Stimulated activated CD4-positive, alpha-beta T cell treated with anti-CD3 and anti-CD28 coated beads, Interleukin-1b, Interleukin-23, amount 100 ng/mL, for 1 hour (primary cell): Measurements from ENCODE around the gene NTRK2.

Experiments
- DNase-seq, 2 donors: peaks; one replicate each; pipeline ENCODE4 v3.0.0-alpha.2; 2020; ENCODE audit warnings: low read depth in 2 of 2

The NTRK2 gene

GRCh38 chr9:84974258-84974657, 304.7 kb downstream of the NTRK2 start:
- no peak for DNase-seq

GRCh38 chr9:84974855-84975254, 305.3 kb downstream of the NTRK2 start:
- DNase-seq: no peak

DNA sequence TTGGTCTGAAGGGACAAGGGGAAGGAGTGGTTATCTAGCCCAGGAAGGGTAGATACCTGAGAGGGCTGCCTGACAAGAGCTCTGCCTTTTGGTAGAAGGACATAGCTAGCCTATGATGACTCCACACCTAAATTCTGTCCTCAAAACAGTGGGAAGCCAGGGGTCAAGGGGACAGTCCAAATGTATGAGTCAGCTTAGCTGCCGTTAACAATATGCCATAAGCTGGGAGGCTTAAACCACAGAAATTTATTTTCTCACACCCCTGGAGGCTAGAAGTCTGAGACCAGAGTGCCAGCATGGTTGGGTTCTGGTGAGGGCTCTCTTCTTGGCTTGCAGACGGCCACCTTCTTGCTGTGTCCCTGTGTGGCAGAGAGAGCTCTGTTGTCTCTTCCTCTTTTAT, 306.4 kb downstream of the NTRK2 start:
- no peak for DNase-seq

- no peak for DNase-seq
These were observed 309.1 kb downstream of the NTRK2 start for GRCh38 chr9:84978661-84979060.

DNA sequence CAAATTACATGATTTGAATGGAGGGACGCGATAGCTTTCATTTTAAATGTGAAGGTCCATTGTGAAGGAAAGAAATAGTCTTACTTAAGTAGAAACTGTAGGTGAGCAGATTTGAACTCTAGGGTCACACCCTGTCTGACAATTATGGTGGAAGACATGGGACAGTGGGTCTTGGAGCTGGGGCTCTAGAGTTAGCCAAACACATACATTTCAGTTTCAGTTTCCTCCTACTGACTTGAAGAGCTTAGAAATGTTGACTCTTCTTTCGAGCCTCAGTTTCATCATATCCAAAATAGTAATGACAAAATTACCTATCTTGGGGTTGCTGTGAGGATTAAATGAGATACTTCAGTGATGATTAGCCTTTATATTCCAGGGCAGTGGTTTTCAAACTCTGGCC, 314.2 kb downstream of the NTRK2 start:
- DNase-seq: no peak

- DNase-seq: no peak
These were observed 319.1 kb downstream of the NTRK2 start for GRCh38 chr9:84988621-84989020.

DNA sequence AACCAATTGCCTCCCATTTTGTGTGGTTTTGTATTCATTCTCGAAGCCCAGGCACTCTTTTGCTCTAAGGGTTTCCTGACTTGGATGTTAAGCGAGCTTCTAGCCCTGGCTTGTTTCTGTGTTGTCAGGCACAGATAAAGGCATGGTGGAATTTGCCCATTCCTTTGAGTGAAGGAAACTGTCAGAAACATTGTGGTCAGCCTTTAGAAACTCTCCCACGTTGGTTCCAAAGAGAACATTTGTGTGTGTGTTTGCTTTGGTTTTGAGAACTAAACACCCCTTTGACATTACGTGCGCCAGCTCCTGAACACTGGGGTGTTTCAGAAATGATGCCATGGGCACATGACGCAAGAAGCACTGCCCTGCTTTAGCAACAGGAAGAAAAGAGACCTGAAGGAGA, 320.9 kb downstream of the NTRK2 start:
- DNase-seq: no peak

DNA sequence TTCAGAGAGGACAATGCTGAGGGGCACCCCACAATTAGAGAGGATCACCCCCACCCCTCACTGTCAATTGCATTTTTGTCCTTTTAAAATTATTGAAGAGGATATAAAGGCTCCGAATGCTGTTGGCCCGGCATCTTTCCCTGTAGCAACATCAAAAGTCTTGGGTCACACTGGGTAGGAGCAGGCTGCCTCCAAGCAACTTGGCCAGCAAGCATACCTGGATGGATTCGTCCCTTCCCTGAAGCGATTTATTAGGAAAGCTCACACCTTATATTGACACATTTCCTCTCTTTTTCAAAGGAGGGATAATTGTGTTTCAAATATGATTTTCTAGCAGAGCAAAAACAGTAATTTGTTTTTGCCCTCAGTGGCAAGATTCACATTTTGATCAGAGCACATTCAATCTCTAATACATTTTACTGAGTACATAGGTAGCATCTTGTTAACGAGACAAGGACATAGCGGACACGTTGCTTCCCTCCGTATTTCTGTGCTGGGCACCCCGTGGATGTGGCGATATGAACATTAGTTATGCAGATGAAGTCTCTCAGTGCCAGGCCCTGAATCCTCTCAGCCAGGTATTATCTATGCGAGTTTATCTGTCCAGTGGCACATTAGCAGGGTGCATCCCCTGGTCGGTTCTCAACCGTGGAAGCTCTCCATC, 321.5 kb downstream of the NTRK2 start:
- no peak for DNase-seq

DNA sequence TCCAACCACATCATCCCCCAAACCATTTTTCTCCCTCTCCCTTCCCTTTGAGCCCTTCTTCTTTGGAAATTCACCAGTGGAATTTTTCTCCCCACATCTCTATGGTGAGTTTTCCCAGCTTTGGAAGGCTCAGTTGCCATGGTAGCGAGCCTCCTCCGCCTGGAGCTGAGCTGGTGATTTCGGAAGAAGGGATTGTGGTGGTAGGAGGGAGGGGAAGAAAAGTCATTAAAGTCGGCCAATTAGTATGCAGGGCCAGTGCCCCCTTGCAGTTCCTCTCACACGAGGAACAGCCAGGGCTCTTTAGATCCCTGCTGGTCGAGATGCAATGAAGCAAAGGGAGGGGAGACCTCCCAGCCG, 322.0 kb downstream of the NTRK2 start:
- no peak for DNase-seq

GRCh38 chr9:84992381-84992780, 322.9 kb downstream of the NTRK2 start:
- DNase-seq: no peak

GRCh38 chr9:84993105-84993504, 323.6 kb downstream of the NTRK2 start:
- no peak for DNase-seq

- no peak for DNase-seq
These were observed 326.5 kb downstream of the NTRK2 start for GRCh38 chr9:84996029-84996428.

DNA sequence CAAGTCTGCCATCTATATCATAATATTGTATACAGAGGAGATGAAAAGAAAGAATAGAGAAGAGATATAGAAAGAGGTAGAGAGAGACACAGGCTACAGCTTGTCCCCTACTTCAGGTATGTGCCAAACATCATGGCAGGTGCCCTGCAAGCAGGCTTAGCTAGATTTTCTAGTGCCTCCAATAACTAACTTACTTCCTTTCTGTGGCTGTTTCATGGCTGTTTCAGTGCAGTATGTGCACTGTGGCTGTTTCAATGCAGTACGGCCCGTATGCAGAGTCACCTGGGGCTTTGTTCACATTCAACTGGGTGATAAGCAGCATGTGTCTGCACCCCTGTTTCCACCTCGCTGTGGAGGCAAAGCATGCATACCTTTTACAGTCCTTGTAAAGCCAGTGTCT, 327.2 kb downstream of the NTRK2 start:
- DNase-seq: no peak

DNA sequence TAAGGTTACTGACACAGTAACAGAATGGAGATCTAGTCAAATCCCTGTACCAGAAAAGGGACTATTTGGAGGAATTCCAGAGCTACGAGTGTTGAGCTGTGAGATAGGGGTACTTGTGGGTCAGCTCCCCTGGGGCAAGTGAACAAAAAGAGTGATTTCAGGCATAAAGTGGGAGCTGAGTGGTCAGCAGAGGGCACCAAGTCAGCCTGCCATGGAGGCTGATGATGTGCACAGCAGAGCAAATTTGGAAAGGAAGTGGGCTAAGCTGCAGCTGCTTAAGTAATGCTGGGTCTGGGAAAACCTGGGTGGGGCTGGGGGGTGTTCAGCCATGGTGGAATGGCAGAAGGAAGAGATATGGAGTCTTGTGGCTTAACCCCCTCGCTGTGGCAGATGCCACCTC, 327.9 kb downstream of the NTRK2 start:
- no peak for DNase-seq

DNA sequence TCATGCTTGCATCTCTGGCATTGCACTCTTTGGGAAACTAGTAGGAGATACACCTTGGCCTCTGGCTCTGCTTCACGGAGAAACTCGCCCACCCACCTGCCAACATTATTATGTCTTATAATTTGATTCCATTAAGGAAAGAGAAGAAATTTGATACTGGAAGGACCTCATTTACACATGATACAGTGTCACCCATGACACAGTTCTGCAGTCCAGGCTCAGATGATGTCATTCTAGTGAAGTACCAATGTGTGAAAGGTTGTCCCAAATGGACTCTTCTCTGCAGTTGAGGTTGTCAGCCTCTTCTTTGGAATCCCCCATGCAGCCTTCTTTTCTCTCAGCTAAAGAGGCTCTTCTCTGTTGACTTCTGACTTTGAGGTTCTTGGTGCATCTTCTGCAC, 329.1 kb downstream of the NTRK2 start:
- DNase-seq: no peak

- DNase-seq: no peak
These were observed 330.3 kb downstream of the NTRK2 start for GRCh38 chr9:84999788-85000187.

DNA sequence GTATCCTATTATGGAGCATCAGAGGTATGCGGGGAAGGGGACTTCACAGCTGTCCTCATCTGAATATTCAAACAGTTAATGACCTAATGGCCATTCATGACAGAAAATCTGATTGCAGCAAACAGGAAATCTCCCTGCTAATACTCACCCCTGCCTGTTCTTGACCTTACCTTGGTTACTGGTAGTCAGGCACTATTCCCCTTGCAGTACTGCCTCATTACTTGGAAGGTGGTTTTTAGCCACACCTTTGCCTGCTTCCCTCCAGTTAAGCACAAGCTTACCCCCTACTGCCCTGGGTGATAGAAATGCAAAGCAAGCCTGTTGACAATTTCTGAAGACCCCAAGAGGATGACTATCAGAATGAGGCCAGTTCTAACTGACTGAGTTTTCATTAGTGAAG, 332.4 kb downstream of the NTRK2 start:
- no peak for DNase-seq

- DNase-seq: no peak
These were observed 335.4 kb downstream of the NTRK2 start for GRCh38 chr9:85004818-85005413.

- DNase-seq: no peak
These were observed 338.2 kb downstream of the NTRK2 start for GRCh38 chr9:85007748-85008147.

- DNase-seq: no peak
These were observed 338.7 kb downstream of the NTRK2 start for GRCh38 chr9:85008215-85008614.

DNA sequence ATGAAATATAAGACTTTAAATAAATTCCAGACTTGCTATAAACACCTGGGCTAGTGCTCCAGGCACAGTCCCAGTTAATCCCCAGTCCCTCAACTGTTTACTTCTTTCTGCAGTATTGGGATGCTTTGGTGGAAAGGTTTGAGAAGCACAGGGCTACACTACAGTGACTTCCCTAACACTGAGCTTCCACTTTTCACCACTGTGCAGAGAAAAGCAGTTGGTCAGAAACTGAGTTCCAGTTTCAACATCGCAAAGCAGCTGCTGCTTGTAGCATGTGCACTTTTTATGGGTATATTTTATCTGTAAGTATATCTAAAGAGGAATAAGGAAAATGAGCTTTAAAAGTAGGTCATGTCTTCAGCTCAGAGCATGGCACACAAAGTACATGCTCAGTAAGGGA, 339.7 kb downstream of the NTRK2 start:
- DNase-seq: no peak

DNA sequence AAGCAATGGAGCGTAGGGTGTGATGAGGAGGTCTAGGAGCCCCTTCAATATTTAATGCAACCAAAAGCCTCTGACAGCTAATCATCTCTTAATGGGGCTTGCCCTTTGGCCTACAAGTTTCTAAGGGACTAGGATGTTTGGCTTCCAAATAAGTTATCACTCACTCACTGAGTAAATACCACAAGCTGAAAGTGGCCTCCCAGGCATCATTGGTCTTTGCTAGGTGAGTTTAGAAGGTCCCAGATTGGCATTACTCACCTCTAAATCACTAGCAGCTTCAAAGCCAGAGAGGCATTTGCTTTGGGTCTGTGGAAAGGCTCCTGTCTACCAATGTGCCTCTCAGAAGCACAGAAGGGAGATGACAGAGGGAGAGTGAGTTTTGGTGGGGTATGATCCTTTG, 344.2 kb downstream of the NTRK2 start:
- no peak for DNase-seq

GRCh38 chr9:85014292-85014691, 344.8 kb downstream of the NTRK2 start:
- no peak for DNase-seq

DNA sequence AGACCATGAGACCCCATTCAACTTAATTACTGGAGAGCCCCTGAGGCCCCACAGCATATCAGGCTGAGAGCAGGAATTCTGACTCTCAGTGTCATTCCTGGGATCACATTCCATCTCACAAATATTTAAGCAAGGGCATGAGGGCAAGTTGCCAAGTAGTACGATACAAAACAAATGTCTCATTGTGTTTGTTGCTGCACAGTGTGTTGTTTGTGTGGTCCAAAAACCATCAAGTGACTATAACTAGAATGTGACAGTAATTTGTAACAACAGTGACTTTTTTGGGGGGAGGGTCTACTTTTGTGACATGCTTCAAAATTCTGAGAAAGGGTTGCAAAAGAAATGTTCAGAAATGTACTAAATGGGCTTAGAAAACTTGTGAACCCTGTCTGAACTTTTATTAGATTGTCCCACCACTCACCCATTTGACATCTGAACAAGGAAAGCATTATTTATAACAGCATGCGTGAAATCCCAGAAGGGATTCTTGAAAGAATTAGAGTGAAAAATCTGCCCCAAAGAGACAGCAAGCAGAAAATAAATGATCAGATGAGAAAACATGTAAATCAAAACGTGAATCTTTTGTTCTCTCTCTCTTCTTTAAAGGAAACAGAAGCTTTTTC, 347.0 kb downstream of the NTRK2 start:
- no peak for DNase-seq
